Stromal cell of bone marrow (primary cell): ENCODE results near the gene ATP5F1E.

Experiments
- DNase-seq: peaks from one replicate; pipeline ENCODE4 v3.0.0-alpha.2; 2012; ENCODE audit warnings: low read depth

The ATP5F1E gene

DNA sequence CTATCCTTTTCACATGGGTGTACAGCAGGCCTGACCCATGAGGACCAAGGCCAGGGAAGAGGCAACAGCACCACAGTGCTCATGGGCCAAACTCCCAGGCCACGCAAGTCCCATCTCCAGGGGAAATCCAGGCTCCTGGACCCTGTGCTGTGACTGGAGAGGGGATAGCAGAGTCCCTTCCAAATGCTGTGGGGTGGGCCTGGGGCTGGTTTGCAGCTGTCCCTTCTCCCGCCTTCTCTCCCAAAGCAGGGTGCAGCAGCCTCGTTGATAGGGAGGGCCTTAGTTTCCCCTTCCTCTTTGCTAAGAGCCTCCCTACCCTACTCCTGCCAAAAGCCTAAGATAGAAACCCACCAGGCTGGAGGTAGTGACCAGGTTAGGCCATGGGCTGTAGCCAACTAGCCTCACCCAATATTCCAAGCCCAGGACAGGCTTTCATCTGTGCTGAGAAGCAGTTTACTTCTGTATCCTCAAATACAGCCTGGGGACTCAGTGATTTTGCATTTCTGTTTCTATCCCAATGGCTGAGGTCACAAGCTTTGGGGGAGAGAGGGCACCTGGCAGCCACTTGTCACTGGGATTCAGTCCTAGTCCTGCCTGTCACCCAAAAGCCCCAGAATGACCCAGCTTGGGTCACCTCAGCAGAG lies 26.5 kb downstream of the ATP5F1E start:
- DNase-seq, result no peak

DNA sequence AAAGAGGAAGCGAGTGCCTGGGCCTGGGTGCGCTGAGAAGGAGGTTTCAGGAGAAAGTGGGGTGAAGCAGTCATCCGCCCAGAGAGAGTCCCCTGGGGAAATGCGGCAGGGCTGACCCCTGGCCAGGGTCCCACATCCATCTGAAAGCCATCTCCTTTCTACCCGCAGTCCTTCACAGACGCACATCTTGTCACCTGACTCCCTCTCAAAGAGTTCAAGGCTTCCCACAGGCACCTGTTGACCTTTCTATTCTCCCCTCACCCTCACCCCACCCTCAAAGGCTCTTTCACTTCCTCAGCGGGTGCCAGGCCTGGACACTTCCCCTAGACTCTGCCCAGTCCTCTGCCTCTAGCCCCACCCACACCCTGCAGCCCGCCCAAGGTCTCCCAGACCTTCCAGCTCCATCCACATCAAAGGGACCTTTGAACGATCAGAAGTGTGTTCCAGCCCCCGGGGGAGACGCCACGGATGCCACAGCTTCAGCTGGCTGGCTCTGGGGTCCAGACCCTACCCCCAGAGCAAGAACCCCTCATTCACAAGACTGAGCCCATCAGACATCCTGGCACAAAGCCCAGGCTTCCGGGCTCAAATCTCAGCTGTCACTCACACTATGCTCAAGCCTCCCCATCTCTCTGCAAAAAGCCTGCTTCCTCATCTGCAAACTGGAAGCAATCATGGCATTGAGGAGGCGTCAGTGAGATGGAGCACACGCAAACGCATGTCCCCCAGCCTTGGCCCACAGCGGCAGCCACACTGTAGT lies 27.2 kb downstream of the ATP5F1E start:
- DNase-seq, result no peak

DNA sequence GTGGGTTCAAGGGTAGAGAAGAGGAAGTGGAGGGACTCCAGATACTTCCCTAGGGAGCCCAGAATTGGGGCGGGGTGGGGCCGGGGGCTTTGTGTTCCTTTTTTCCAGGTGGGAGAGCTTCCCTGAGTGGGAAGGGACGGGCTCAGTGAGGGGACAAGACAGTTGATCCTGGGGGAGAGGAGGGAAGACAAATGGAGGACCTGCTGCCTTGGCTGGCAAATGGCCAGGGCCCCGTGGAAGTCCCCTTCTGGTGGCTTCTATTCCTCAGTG lies 27.7 kb downstream of the ATP5F1E start:
- DNase-seq, result no peak

GRCh38 chr20:59003836-59004492 lies 28.2 kb downstream of the ATP5F1E start:
- no peak for DNase-seq

DNA sequence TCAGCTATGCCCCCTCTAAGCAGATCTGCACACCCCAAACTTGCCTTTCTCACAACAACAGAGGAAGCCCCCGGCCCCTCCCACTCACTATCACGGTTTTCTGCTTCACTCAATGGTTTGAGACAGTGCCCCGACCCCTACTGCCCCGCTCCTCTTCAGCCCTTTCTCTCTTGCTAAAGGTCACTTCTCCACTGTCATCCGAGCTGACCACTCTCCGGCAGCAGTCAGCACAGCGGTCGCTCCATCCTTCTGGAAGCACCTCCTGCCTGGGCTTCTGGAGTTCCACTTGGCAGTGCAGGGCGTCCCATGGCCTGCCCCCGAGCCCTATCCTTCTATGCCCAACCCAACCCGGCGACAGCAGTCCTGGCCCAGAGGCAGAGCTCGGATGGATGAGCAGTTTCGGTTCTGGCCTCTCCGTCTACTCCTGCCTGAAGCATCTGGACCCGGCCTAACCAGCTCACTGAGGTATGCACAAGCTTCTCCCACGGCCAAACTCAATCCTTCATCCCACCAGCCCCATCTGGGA lies 29.2 kb downstream of the ATP5F1E start:
- DNase-seq, result no peak

- DNase-seq, result no peak
These were observed 29.7 kb downstream of the ATP5F1E start for GRCh38 chr20:59002388-59002787.

DNA sequence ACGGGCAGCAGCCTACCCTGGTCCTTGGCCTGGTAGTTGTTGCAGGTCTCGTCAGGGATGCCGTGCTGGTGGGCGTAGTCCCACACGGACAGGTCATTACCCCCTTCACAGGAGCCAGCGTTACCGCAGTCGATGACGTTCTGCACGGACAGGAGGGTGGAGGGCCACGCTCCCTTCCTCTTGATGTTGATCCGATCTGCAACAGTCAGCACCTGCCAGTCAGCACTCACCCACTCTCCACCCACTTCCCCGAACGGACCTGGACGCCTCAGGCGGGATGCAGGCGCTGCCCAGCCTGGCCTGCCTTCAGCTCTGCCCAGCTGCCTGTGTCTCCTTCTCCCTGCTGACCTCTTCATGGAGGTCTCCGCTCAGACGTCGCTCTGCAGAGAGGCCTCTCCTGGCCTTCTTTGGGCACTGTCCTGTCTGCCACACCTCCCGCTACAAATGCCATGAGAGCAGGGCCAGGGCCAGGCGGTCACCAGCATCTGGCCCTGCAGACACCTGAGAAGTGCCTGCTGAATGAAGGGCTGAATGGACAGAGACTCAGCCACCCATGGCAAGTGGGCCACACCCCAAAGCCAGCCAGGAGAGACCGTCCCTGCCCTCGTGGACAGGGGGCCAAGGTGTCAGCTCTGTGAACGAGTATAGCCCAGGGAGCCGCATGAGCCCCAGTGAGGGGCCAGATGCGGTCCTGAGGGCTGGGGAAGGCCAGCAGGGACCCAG lies 30.5 kb downstream of the ATP5F1E start:
- DNase-seq, result no peak

DNA sequence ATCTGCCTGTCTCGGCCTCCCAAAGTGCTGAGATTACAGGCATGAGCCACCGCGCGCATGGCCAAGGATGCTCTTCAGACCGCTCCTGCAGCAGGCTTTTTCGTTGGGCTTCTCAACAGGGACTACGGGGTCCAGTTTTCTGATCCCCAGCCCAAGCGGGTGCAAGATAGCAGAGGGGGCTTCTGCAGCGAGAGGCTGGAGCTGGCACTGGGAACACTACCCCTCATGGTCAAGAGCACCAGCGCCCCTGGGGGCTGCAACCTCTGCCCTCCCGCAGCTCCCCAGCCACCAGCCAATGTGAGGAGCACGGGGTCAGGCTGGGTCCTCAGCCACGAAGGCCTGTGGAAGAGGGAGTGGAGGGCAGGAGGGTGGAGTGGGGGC lies 31.1 kb downstream of the ATP5F1E start:
- no peak for DNase-seq

GRCh38 chr20:59000326-59000725 lies 31.8 kb downstream of the ATP5F1E start:
- no peak for DNase-seq

GRCh38 chr20:58998656-58999055 lies 33.5 kb downstream of the ATP5F1E start:
- no peak for DNase-seq

DNA sequence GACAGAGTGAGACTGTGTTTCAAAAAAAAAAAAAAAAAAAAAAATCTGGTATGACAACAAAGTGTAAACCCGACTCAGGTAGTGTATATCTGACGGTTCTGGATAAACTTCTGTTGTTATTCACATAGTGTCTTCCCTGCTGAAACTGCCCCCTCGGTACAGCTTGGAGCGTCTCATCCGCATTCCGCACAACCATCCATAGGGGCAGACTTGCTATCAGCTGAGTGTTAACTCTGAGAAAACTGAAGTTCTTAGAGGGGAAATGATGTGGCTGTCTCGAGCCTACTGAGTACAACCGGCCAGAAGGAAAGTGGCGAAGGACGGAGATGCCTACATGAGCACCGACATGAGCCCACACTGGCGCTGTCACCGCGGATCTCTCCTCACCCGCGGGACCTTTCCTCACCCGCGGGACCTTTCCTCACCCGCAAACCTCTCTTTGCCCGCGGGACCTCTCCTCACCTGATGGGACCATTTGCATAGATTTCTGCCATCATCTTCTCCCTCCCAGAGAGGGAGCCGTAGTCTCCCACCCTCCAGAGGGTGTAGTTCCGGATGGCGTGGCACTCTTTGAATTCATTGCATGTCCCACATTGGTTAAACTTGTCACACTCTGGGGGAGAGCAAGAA lies 34.9 kb downstream of the ATP5F1E start:
- no peak for DNase-seq

DNA sequence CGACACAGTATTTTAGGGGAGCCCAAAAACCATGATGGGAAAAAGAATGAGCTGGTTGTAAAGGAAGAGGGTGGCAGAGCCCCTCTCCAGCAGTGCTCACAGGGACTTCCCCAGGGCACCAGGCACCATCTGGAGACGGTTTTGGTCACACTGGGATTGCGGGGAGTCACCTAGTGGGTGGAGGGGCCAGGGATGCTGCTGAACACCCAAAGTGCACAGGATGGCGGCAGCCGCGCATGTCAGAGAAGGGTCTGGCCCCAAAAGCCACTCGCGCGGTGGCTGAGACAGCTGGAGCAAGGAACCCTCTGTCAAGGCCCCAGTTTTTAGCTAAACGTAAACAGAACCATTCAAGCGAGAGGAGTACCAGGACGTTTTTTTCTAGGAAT lies 35.9 kb downstream of the ATP5F1E start:
- DNase-seq, result no peak

DNA sequence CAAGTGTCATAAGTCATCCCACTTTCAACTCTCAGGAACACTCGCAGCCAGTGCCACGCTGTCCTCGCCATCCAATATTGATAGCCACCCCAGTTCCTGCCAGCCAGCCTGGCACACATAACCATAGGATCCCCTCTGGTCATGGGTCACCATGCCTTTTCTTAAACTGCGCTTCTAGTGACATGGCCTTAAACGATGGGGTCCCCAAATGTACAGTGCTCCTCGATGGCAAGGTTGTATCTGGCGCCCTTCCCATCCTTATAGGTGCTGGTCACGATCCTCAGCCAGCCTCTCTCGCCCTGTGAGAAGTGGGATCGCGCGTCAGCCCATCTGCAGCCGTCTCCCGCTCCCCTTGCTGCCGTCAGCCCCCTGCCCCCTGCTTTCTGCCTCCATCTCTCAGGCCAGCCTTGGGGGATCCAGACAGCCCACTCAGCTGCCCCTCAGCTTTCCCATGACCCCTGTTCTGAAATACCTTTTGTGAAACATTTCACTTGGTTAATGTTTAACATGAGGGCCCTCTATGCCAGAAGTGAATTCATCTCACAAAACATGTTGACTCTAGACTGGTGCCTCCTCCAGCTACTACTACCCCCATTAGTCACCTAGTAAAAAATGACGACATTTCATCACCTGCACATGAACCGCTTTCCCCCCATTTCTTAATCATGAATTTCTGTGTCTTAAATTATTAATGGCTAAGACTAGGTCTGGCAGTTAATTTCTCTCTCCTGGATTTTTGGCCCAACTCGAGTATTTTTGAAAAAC lies 36.5 kb downstream of the ATP5F1E start:
- no peak for DNase-seq

DNA sequence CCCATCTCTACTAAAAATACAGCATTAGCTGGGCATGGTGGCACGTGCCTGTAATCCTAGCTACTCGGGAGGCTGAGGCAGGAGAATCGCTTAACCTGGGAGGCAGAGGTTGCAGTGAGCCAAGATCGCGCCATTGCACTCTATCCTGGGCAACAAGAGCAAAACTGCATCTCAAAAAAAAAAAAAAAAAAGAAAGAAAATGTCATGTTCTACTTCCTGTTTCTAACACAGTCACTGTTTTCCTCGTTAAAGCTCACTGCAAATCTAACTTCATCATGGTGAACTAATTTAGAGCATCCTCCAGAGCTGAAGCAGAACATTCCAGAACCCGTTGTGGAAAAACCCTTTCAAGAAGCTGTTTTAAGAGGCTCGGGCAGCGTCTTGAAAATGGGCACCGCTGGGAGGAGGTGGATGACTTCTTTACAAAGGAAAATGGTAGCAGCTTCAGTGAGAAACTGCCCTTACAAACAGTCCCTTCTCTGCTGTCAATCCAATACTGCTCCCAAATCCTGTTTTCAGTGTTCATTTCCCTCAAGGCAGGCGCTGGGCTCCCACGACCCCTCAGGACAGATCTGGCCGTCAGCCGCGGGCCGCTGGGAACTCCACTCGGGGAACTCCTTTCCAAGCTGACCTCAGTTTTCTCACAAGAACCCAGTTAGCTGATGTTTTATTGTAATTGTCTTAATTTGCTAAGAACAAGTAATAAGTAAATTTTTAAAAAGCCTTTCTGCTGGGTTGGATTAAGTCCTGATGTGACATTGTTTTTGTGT lies 37.6 kb downstream of the ATP5F1E start:
- DNase-seq, result no peak

DNA sequence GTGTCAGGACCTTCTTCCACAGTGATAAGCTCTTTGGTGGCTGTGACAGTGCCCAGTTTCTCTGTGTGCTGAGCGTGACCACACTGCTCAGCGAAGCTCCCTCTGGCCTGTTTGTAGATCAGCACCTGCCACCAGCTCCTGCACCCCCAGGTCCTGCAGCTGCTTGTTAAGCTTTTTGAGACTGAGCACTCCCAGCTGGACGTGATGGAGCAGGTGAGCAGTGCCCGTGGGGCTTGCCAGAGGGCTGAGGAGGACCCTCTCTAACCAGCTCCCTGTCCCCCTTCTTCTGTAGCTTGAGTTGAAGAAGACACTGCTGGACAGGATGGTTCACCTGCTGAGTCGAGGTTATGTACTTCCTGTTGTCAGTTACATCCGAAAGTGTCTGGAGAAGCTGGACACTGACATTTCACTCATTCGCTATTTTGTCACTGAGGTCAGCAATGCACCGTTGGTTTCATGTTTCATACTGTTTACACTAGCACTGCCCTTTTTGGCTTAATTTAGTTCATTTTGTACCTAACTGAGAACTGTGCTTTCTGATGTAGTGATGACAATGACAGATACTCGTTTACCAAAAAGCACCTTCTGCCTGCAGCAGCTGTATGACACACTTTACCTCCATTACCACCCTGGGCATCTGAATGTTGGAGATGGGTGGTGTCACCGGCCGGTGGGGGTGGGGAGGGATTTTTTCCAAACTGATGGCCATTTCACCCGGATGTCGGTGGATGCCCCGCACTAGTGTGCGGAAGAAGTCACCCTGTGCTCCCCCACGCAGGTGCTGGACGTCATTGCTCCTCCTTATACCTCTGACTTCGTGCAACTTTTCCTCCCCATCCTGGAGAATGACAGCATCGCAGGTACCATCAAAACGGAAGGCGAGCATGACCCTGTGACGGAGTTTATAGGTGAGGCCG lies 38.5 kb downstream of the ATP5F1E start:
- no peak for DNase-seq

- DNase-seq, result no peak
These were observed 39.2 kb downstream of the ATP5F1E start for GRCh38 chr20:58992911-58993310.

- DNase-seq, result no peak
These were observed 40.4 kb downstream of the ATP5F1E start for GRCh38 chr20:58991715-58992114.

- no peak for DNase-seq
These were observed 41.3 kb downstream of the ATP5F1E start for GRCh38 chr20:58990651-58991445.

- DNase-seq, result no peak
These were observed 42.9 kb downstream of the ATP5F1E start for GRCh38 chr20:58989196-58989595.
